ENCODE measurements around the gene PRKG1. TPM values are rescaled to one million over a fixed set of nuclear protein-coding genes. Genes with fewer than 3 reads are reported as not detected.

The PRKG1 gene
- total and polyA plus RNA-seq, 7 experiments from 2014 or later = 0.19 TPM; not detected in 6

- H3K27ac Mint-ChIP-seq = no peak overlapping the region
- H3K27me3 Mint-ChIP-seq = peaks cover 53 to 65% (median 57%) of the 10 kb centered on the region in 5 donors
- no peak for ATAC-seq
- peaks cover 0 to 3% (median 0%) of the 10 kb centered on the region in 11 donors for H3K9me3 Mint-ChIP-seq
- ChIA-PET CTCF (no interaction called here), POLR2A (no interaction called here)
- no peak overlapping the region for H3K27ac ChIP-seq (ENCODE audit: low read depth, low read length)
- intact Hi-C loops (cut with micrococcal nuclease) = no loop called here
- no peaks in the 10 kb centered on the region for H3K4me1 ChIP-seq (ENCODE audit: control insufficient read depth in 2 of 2, insufficient read depth in 2 of 2, low read length in 2 of 2)
- no peaks in the 10 kb centered on the region for H3K9me3 ChIP-seq (ENCODE audit: control insufficient read depth in 2 of 3, low read length in 3 of 3)
- no peak for DNase-seq
- no peak overlapping the region for H3K4me3 Mint-ChIP-seq
- H3K4me3 ChIP-seq (ENCODE audit: low read length) = no peak overlapping the region
- peaks cover 3 to 5% of the 10 kb centered on the region in 2 donors for H3K27me3 ChIP-seq (ENCODE audit: control insufficient read depth in 2 of 2, insufficient read depth in 2 of 2, low read length in 2 of 2)
- peaks cover 0 to 5% (median 0%) of the 10 kb centered on the region in 5 donors for H3K36me3 Mint-ChIP-seq
- peaks cover 3 to 21% (median 13%) of the 10 kb centered on the region in 7 donors for H3K4me1 Mint-ChIP-seq
- no peaks in the 10 kb centered on the region for H3K36me3 ChIP-seq (ENCODE audit: control insufficient read depth in 2 of 3, insufficient read depth in 3 of 3, low read length in 3 of 3)
Observed at GRCh38 chr10:51075873-51076229, 1.6 kb downstream of the PRKG1 start.

- no peak for ATAC-seq
- peaks cover 0 to 3% (median 0%) of the 10 kb centered on the region in 11 donors for H3K9me3 Mint-ChIP-seq
- POLR2A ChIA-PET = no interaction called here
- H3K4me3 Mint-ChIP-seq = no peak overlapping the region
- peaks cover 0 to 5% (median 0%) of the 10 kb centered on the region in 5 donors for H3K36me3 Mint-ChIP-seq
- Histone ChIP-seq H3K36me3 (ENCODE audit: control insufficient read depth in 2 of 3, insufficient read depth in 3 of 3, low read length in 3 of 3) (no peaks in the 10 kb centered on the region), H3K9me3 (ENCODE audit: control insufficient read depth in 2 of 3, low read length in 3 of 3) (no peaks in the 10 kb centered on the region), H3K27ac (ENCODE audit: low read depth, low read length) (no peak overlapping the region), H3K4me1 (ENCODE audit: control insufficient read depth in 2 of 2, insufficient read depth in 2 of 2, low read length in 2 of 2) (no peaks in the 10 kb centered on the region), H3K27me3 (ENCODE audit: control insufficient read depth in 2 of 2, insufficient read depth in 2 of 2, low read length in 2 of 2) (peaks cover 3 to 5% of the 10 kb centered on the region in 2 donors), H3K4me3 (ENCODE audit: low read length) (no peak overlapping the region)
- H3K27me3 Mint-ChIP-seq = peaks cover 51 to 66% (median 54%) of the 10 kb centered on the region in 5 donors
- CTCF ChIA-PET = no interaction called here
- peaks cover 3 to 21% (median 13%) of the 10 kb centered on the region in 7 donors for H3K4me1 Mint-ChIP-seq
- no peak for DNase-seq
- intact Hi-C loops (cut with micrococcal nuclease) = no loop called here
- no peak overlapping the region for H3K27ac Mint-ChIP-seq
Observed at GRCh38 chr10:51076299-51076841, 2.1 kb downstream of the PRKG1 start.

GRCh38 chr10:51077074-51077473, 2.8 kb downstream of the PRKG1 start:
- peaks cover 44 to 60% (median 49%) of the 10 kb centered on the region in 5 donors for H3K27me3 Mint-ChIP-seq
- Histone ChIP-seq H3K4me1 (ENCODE audit: control insufficient read depth in 2 of 2, insufficient read depth in 2 of 2, low read length in 2 of 2) (no peaks in the 10 kb centered on the region), H3K27me3 (ENCODE audit: control insufficient read depth in 2 of 2, insufficient read depth in 2 of 2, low read length in 2 of 2) (peaks cover 3 to 5% of the 10 kb centered on the region in 2 donors), H3K4me3 (ENCODE audit: low read length) (no peak overlapping the region), H3K27ac (ENCODE audit: low read depth, low read length) (no peak overlapping the region), H3K9me3 (ENCODE audit: control insufficient read depth in 2 of 3, low read length in 3 of 3) (no peaks in the 10 kb centered on the region), H3K36me3 (ENCODE audit: control insufficient read depth in 2 of 3, insufficient read depth in 3 of 3, low read length in 3 of 3) (no peaks in the 10 kb centered on the region)
- ATAC-seq (no peak), DNase-seq (no peak)
- no peak overlapping the region for H3K4me3 Mint-ChIP-seq
- H3K36me3 Mint-ChIP-seq = peaks cover 0 to 5% (median 0%) of the 10 kb centered on the region in 5 donors
- intact Hi-C loops (cut with micrococcal nuclease) = no loop called here
- peaks cover 0 to 3% (median 0%) of the 10 kb centered on the region in 11 donors for H3K9me3 Mint-ChIP-seq
- ChIA-PET POLR2A (no interaction called here), CTCF (no interaction called here)
- H3K4me1 Mint-ChIP-seq = peaks cover 3 to 21% (median 13%) of the 10 kb centered on the region in 7 donors
- no peak overlapping the region for H3K27ac Mint-ChIP-seq

- no peaks in the 10 kb centered on the region for H3K36me3 ChIP-seq (ENCODE audit: control insufficient read depth in 2 of 3, insufficient read depth in 3 of 3, low read length in 3 of 3)
- Mint-ChIP-seq H3K36me3 (peaks cover 0 to 5% (median 0%) of the 10 kb centered on the region in 5 donors), H3K9me3 (peaks cover 0 to 3% (median 0%) of the 10 kb centered on the region in 11 donors), H3K4me1 (peaks cover 3 to 21% (median 13%) of the 10 kb centered on the region in 7 donors), H3K27ac (no peak overlapping the region), H3K4me3 (no peak overlapping the region), H3K27me3 (peaks cover 44 to 61% (median 48%) of the 10 kb centered on the region in 5 donors)
- H3K4me3 ChIP-seq (ENCODE audit: low read length) = no peak overlapping the region
- CTCF ChIA-PET = no interaction called here
- POLR2A ChIA-PET = no interaction called here
- peaks cover 3 to 5% of the 10 kb centered on the region in 2 donors for H3K27me3 ChIP-seq (ENCODE audit: control insufficient read depth in 2 of 2, insufficient read depth in 2 of 2, low read length in 2 of 2)
- ATAC-seq (no peak), DNase-seq (no peak)
- no peaks in the 10 kb centered on the region for H3K4me1 ChIP-seq (ENCODE audit: control insufficient read depth in 2 of 2, insufficient read depth in 2 of 2, low read length in 2 of 2)
- no peak overlapping the region for H3K27ac ChIP-seq (ENCODE audit: low read depth, low read length)
- intact Hi-C loops (cut with micrococcal nuclease) = no loop called here
- H3K9me3 ChIP-seq (ENCODE audit: control insufficient read depth in 2 of 3, low read length in 3 of 3) = no peaks in the 10 kb centered on the region
Observed at GRCh38 chr10:51077507-51077906, 3.2 kb downstream of the PRKG1 start.

GRCh38 chr10:51079331-51079730, 5.0 kb downstream of the PRKG1 start:
- no peak for DNase-seq
- CTCF ChIA-PET = no interaction called here
- Histone ChIP-seq H3K9me3 (ENCODE audit: control insufficient read depth in 2 of 3, low read length in 3 of 3) (no peaks in the 10 kb centered on the region), H3K36me3 (ENCODE audit: control insufficient read depth in 2 of 3, insufficient read depth in 3 of 3, low read length in 3 of 3) (no peaks in the 10 kb centered on the region), H3K4me1 (ENCODE audit: control insufficient read depth in 2 of 2, insufficient read depth in 2 of 2, low read length in 2 of 2) (no peaks in the 10 kb centered on the region), H3K27ac (ENCODE audit: low read depth, low read length) (no peak overlapping the region), H3K27me3 (ENCODE audit: control insufficient read depth in 2 of 2, insufficient read depth in 2 of 2, low read length in 2 of 2) (peaks cover 3 to 5% of the 10 kb centered on the region in 2 donors), H3K4me3 (ENCODE audit: low read length) (no peak overlapping the region)
- POLR2A ChIA-PET = no interaction called here
- peaks cover 0 to 5% (median 0%) of the 10 kb centered on the region in 5 donors for H3K36me3 Mint-ChIP-seq
- H3K4me3 Mint-ChIP-seq = no peak overlapping the region
- H3K27ac Mint-ChIP-seq = no peak overlapping the region
- H3K9me3 Mint-ChIP-seq = peaks cover 0 to 1% (median 0%) of the 10 kb centered on the region in 11 donors
- no peak for ATAC-seq
- peaks cover 1 to 12% (median 10%) of the 10 kb centered on the region in 7 donors for H3K4me1 Mint-ChIP-seq
- H3K27me3 Mint-ChIP-seq = peaks cover 29 to 43% (median 36%) of the 10 kb centered on the region in 5 donors
- intact Hi-C loops (cut with micrococcal nuclease) = no loop called here

GRCh38 chr10:51079766-51080165, 5.5 kb downstream of the PRKG1 start:
- Mint-ChIP-seq H3K36me3 (peaks cover 0 to 5% (median 0%) of the 10 kb centered on the region in 5 donors), H3K9me3 (peaks cover 0 to 1% (median 0%) of the 10 kb centered on the region in 11 donors), H3K4me3 (no peak overlapping the region), H3K27me3 (peaks cover 25 to 41% (median 34%) of the 10 kb centered on the region in 5 donors), H3K4me1 (peaks cover 0 to 8% (median 6%) of the 10 kb centered on the region in 7 donors), H3K27ac (no peak overlapping the region)
- no peak for DNase-seq
- Histone ChIP-seq H3K4me3 (ENCODE audit: low read length) (no peak overlapping the region), H3K27me3 (ENCODE audit: control insufficient read depth in 2 of 2, insufficient read depth in 2 of 2, low read length in 2 of 2) (peaks cover under 1 to 5% of the 10 kb centered on the region in 2 donors), H3K9me3 (ENCODE audit: control insufficient read depth in 2 of 3, low read length in 3 of 3) (no peaks in the 10 kb centered on the region), H3K27ac (ENCODE audit: low read depth, low read length) (no peak overlapping the region), H3K36me3 (ENCODE audit: control insufficient read depth in 2 of 3, insufficient read depth in 3 of 3, low read length in 3 of 3) (no peaks in the 10 kb centered on the region), H3K4me1 (ENCODE audit: control insufficient read depth in 2 of 2, insufficient read depth in 2 of 2, low read length in 2 of 2) (no peaks in the 10 kb centered on the region)
- CTCF ChIA-PET = no interaction called here
- intact Hi-C loops (cut with micrococcal nuclease) = no loop called here
- no peak for ATAC-seq
- POLR2A ChIA-PET = no interaction called here

All from naive thymus-derived CD4-positive, alpha-beta T cell (primary cell).